ENCODE measurements around the gene SH3PXD2A. TPM values are rescaled to one million over a fixed set of nuclear protein-coding genes. Genes with fewer than 3 reads are reported as not detected.

Gene SH3PXD2A
- total and polyA plus RNA-seq, 10 of the 15 experiments (the other 5 are each of a cell fraction or from before 2014, with no cell fraction given) = 0.63 to 14.0 (median 4.4) TPM

GRCh38 chr10:103692436-103692951 lies 162.9 kb downstream of the SH3PXD2A start (continued):
- TF ChIP-seq ZNF592 (IDR thresholded peaks at IDR 0.05) (no peak), GATAD2B (conservative IDR thresholded peaks at IDR 0.05; ENCODE audit: low read depth) (peak; percentile 94), ZNF274 (IDR thresholded peaks at IDR 0.05; ENCODE audit: insufficient read depth, insufficient read length) (no peak), RUNX3 (IDR thresholded peaks at IDR 0.05; ENCODE audit: low read length) (peak; percentile 69), ZNF217 (IDR thresholded peaks at IDR 0.05) (peak; percentile 77; the same call in 1 of the 2 replicates), CBX5 (IDR thresholded peaks at IDR 0.05; ENCODE audit: low read depth) (no peak), NRF1 (conservative IDR thresholded peaks at IDR 0.05; ENCODE audit: low read depth, low read length) (no peak), CHD1 (IDR thresholded peaks at IDR 0.05; ENCODE audit: low read depth, low read length) (no peak), ATF2 (IDR thresholded peaks at IDR 0.05; ENCODE audit: low read length) (no peak), NR2C1 (IDR thresholded peaks at IDR 0.05) (no peak), USF1 (IDR thresholded peaks at IDR 0.05; ENCODE audit: borderline replicate concordance, extremely low read length, insufficient read depth, low read depth, low read length) (no peak), NFIC (IDR thresholded peaks at IDR 0.05; ENCODE audit: low read depth, low read length) (no peak), MAX (IDR thresholded peaks at IDR 0.05; ENCODE audit: low read depth, low read length) (no peak), PRDM15 (CRISPR knock-in tag; IDR thresholded peaks at IDR 0.05) (no peak), ASH2L (IDR thresholded peaks at IDR 0.05; ENCODE audit: borderline replicate concordance, low read depth) (no peak), EED (IDR thresholded peaks at IDR 0.05; ENCODE audit: low read depth) (peak; percentile 41; the same call in 1 of the 2 replicates)
- TF ChIP-seq, protein P1, sequence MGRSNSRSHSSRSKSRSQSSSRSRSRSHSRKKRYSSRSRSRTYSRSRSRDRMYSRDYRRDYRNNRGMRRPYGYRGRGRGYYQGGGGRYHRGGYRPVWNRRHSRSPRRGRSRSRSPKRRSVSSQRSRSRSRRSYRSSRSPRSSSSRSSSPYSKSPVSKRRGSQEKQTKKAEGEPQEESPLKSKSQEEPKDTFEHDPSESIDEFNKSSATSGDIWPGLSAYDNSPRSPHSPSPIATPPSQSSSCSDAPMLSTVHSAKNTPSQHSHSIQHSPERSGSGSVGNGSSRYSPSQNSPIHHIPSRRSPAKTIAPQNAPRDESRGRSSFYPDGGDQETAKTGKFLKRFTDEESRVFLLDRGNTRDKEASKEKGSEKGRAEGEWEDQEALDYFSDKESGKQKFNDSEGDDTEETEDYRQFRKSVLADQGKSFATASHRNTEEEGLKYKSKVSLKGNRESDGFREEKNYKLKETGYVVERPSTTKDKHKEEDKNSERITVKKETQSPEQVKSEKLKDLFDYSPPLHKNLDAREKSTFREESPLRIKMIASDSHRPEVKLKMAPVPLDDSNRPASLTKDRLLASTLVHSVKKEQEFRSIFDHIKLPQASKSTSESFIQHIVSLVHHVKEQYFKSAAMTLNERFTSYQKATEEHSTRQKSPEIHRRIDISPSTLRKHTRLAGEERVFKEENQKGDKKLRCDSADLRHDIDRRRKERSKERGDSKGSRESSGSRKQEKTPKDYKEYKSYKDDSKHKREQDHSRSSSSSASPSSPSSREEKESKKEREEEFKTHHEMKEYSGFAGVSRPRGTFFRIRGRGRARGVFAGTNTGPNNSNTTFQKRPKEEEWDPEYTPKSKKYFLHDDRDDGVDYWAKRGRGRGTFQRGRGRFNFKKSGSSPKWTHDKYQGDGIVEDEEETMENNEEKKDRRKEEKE (IDR thresholded peaks at IDR 0.05) = no peak

Data from GM12878 (cell line).